IPS-18c (cell line): ENCODE data around the gene GRM4.

Experiments
- H3K4me3 ChIP-seq: 2 replicates; pipeline ENCODE4 v1.7.0; 2013; ENCODE audit warnings: low read depth, mild to moderate bottlenecking, low read length, moderate library complexity; ENCODE audit not compliant: insufficient read depth
- H3K9me3 ChIP-seq: one replicate; pipeline ENCODE4 v1.6.1; 2013; ENCODE audit warnings: mild to moderate bottlenecking, low read length, moderate library complexity; ENCODE audit not compliant: control insufficient read depth, insufficient read depth

Gene GRM4

DNA sequence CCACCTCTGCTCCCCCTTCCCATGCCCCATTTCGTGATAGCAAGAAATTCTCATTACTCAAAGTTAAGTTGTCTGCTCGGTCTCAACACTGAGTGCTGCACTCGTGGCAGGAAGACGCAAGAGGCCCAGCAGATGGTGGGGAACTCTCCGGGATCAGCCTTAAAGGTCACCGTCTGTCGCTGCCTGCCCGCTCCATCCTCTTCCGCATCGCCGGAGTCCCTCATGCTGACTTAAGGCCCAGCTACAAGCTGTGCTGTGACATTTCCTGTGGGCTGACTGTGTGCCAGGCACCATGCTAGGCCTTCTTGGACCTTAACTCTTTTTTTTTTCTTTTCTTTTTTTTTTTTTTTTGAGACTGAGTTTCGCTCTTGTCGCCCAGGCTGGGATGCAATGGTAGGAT is 17.8 kb downstream of the GRM4 start:
- Histone ChIP-seq H3K9me3 (no peaks in the 10 kb centered on the region), H3K4me3 (no peak overlapping the region)

GRCh38 chr6:34126419-34126818 is 19.5 kb downstream of the GRM4 start:
- H3K4me3 ChIP-seq, result no peak overlapping the region
- no peaks in the 10 kb centered on the region for H3K9me3 ChIP-seq

DNA sequence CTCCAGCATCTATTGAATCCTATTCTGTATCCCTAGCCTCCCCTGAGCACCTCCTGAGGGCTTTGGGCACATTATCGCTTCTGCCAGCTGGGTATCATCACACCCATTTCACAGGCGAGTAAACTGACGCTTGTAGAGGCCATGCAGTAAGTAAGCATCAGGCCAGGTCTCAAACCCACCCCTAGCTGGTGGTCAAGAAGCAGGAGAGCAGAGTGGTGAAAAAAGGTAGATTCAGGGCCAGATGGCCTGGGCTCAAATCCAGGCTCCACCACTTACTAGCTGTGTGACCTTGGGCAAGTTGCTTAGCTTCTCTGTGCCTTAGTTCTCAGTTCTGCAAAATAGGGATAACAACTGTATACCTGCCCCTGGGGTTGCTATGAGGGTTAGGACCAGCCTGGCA is 19.9 kb downstream of the GRM4 start:
- Histone ChIP-seq H3K9me3 (no peaks in the 10 kb centered on the region), H3K4me3 (no peak overlapping the region)

DNA sequence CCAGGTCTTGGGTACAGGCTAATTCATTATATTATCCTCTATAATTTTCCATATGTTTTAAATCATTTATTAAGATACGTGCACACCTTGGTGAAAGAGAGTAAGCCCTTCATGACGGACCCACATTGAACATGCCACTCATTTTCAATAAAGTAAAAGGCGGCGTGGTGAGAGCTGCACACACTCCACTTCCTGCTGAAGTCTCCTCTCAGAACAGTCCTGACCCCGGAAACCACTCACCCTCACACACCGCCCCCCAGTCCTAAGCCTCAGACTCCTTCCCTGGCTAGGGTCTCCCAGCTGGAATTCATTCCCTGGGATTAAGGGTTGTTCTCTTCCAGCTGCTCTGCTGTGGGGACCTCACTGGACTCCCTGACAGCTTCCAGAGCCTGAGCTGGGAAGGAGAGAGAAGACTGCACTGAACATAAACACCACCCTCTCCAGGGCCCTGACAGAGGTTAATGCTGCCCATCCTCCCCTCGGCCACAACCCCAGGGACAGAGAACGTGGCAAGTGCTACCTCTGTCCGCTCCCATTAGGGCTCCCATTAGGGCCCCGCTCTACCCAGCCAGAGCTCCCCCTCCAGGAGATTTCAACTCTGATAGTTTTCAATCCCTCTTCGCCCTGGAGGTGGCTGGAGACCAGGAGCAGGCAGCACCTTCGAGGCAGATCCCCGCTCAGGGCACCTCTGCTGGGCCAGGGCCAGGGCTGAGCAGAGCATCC is 24.8 kb downstream of the GRM4 start:
- Histone ChIP-seq H3K4me3 (no peak overlapping the region), H3K9me3 (peaks cover 2% of the 10 kb centered on the region)

- no peak overlapping the region for H3K4me3 ChIP-seq
- peaks cover 2% of the 10 kb centered on the region for H3K9me3 ChIP-seq
Observed at GRCh38 chr6:34115915-34116314, 30.0 kb downstream of the GRM4 start.

- Histone ChIP-seq H3K4me3 (no peak overlapping the region), H3K9me3 (peaks cover 2% of the 10 kb centered on the region)
Observed at GRCh38 chr6:34115403-34115795, 30.5 kb downstream of the GRM4 start.

- H3K9me3 ChIP-seq, result no peaks in the 10 kb centered on the region
- no peak overlapping the region for H3K4me3 ChIP-seq
Observed at GRCh38 chr6:34114695-34115402, 31.0 kb downstream of the GRM4 start.

DNA sequence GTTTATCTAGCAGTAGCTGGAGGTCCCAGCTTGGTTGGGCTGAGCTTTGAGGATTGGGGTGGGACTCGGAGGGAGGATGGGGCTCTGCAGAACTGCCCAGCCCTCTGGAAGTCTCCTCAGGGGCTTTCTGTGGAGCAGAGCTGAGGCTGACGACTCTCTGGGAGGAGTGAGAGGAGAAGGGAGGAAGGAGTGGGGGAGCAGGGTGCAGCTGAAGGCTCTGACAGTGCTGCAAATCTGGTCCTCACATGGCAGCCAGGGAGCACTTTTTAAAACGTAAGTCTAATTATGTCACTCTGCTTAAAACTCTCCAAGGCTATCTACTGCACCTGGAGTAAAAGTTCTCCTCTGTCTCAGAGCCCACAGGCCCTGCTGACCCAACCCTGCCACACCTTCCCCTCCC is 32.4 kb downstream of the GRM4 start:
- Histone ChIP-seq H3K9me3 (no peaks in the 10 kb centered on the region), H3K4me3 (no peak overlapping the region)

DNA sequence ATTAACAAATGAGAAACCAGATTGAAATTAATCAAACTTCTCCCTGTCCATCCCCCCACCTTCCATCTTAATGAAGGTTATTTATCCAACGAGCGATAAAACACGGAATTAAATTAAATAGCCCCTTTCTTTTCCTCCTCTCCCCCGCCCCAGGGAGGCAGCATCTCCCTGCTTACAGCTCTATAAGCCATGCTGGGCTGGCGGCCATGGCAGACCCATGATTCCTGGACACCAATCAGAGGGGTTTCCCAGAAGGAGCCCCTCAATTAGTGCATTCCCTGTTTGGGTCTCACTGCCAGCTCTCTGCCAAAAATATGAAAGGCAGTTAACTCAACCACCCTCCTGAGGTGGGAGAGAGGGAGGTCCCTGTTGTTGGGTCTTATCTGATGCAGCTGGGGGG is 33.8 kb downstream of the GRM4 start:
- Histone ChIP-seq H3K4me3 (no peak overlapping the region), H3K9me3 (no peaks in the 10 kb centered on the region)

- Histone ChIP-seq H3K9me3 (no peaks in the 10 kb centered on the region), H3K4me3 (no peak overlapping the region)
Observed at GRCh38 chr6:34110610-34111009, 35.3 kb downstream of the GRM4 start.

GRCh38 chr6:34108176-34108575 is 37.7 kb downstream of the GRM4 start:
- Histone ChIP-seq H3K9me3 (no peaks in the 10 kb centered on the region), H3K4me3 (no peak overlapping the region)

DNA sequence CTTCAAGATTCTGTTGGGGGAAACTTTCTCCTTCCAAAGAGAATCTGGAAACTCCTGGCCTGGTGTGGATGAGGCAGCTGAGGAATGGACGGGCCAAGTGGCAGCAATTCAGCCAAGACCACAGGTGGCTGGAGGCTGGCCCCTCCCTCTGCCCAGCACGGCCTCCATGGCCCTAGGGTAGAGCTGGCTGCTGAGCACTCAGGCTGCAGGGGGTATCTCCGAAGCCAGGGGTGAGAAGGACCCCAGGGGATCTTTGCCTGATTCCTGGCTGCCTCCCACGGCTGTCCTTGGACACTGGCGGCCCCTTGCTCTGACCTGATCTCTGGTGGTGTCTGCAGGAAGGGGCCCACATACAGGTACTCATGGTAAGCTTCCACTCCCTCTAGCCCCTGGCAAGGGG is 39.0 kb downstream of the GRM4 start:
- no peaks in the 10 kb centered on the region for H3K9me3 ChIP-seq

GRCh38 chr6:34106421-34106820 is 39.5 kb downstream of the GRM4 start:
- H3K9me3 ChIP-seq, result no peaks in the 10 kb centered on the region

More for the DNA sequence above, 39.0 kb downstream of the GRM4 start:
- no peak overlapping the region for H3K4me3 ChIP-seq

GRCh38 chr6:34104628-34105027 is 41.3 kb downstream of the GRM4 start:
- no peaks in the 10 kb centered on the region for H3K9me3 ChIP-seq
- H3K4me3 ChIP-seq, result no peak overlapping the region

More at GRCh38 chr6:34106421-34106820, 39.5 kb downstream of the GRM4 start:
- H3K4me3 ChIP-seq, result no peak overlapping the region

- Histone ChIP-seq H3K4me3 (no peak overlapping the region), H3K9me3 (no peaks in the 10 kb centered on the region)
Observed at GRCh38 chr6:34104186-34104585, 41.7 kb downstream of the GRM4 start.

GRCh38 chr6:34103321-34103720 is 42.6 kb downstream of the GRM4 start:
- no peaks in the 10 kb centered on the region for H3K9me3 ChIP-seq
- no peak overlapping the region for H3K4me3 ChIP-seq

DNA sequence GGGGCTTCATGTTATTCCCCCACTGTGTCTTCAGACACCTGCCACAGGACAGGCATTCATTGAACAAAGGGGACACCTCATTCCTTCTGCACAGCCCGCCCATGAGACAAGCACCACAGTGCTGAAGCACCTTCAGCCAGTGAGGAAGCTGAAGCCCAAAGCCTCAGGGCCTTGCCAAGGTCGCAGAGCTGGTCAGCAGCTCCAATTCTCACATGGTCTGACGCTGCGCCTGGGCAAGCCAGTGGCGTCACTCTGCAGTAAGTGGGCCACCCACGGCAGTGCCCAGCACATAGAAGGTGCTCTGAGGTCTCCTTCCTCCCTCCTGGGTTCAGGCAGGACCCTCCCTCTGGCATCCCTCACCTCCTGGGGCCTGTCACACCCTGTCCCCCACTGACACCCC is 43.2 kb downstream of the GRM4 start:
- Histone ChIP-seq H3K4me3 (no peak overlapping the region), H3K9me3 (no peaks in the 10 kb centered on the region)

- Histone ChIP-seq H3K9me3 (no peaks in the 10 kb centered on the region), H3K4me3 (no peak overlapping the region)
Observed at GRCh38 chr6:34102099-34102656, 43.7 kb downstream of the GRM4 start.
